ACC112 (cell line): ENCODE data around the gene CXXC5.
A peak's percentile ranks its signal among the peaks of the same experiment; 100 is the strongest.

Source experiments
- H2AFZ ChIP-seq: fragments of 200-600 bp; sonication (generic); one replicate; pipeline ENCODE4 v1.6.0; 2017; ENCODE audit warnings: antibody characterized with exemption, low read length; ENCODE audit not compliant: unreplicated experiment
- H3K27ac ChIP-seq: fragments of 200-600 bp; sonication (generic); 2 replicates; pipeline ENCODE4 v1.5.1; 2014; ENCODE audit warnings: low read depth, mild to moderate bottlenecking, antibody characterized with exemption, low read length, moderate library complexity
- H3K27me3 ChIP-seq: fragments of 200-600 bp; sonication (generic); 2 replicates; pipeline ENCODE4 v1.6.1; 2014; ENCODE audit warnings: mild to moderate bottlenecking, antibody characterized with exemption, low read length, moderate library complexity, mixed read lengths; ENCODE audit not compliant: insufficient read depth
- H3K36me3 ChIP-seq: fragments of 200-600 bp; sonication (generic); 2 replicates; pipeline ENCODE4 v1.6.1; 2016; ENCODE audit warnings: mild to moderate bottlenecking, antibody characterized with exemption, low read length, moderate library complexity, mixed read lengths; ENCODE audit not compliant: insufficient read depth
- H3K4me1 ChIP-seq: fragments of 200-600 bp; sonication (generic); one replicate; pipeline ENCODE4 v1.6.1; 2016; ENCODE audit warnings: low read length, mixed read lengths; ENCODE audit not compliant: insufficient read depth, unreplicated experiment, control insufficient read depth
- H3K4me3 ChIP-seq: fragments of 200-600 bp; sonication (generic); 2 replicates; pipeline ENCODE4 v1.5.1; 2014; ENCODE audit warnings: mild to moderate bottlenecking, low read depth, low read length
- H3K79me2 ChIP-seq: fragments of 200-600 bp; sonication (generic); one replicate; pipeline ENCODE4 v1.6.0; 2016; ENCODE audit warnings: low read length; ENCODE audit not compliant: control insufficient read depth, unreplicated experiment, insufficient read depth

Gene CXXC5

GRCh38 chr5:139699351-139699750 lies 51.2 kb downstream of the CXXC5 start:
- Histone ChIP-seq H3K4me3 (no peak overlapping the region), H3K27me3 (no peaks in the 10 kb centered on the region), H3K79me2 (no peaks in the 10 kb centered on the region), H2AFZ (no peak overlapping the region), H3K4me1 (peaks cover 29% of the 10 kb centered on the region), H3K27ac (no peak overlapping the region), H3K36me3 (no peaks in the 10 kb centered on the region)

GRCh38 chr5:139700711-139701055 lies 52.5 kb downstream of the CXXC5 start:
- H3K27ac ChIP-seq = no peak overlapping the region

GRCh38 chr5:139701056-139701741 lies 53.0 kb downstream of the CXXC5 start:
- Histone ChIP-seq H3K79me2 (no peaks in the 10 kb centered on the region), H2AFZ (no peak overlapping the region), H3K4me1 (peaks cover 28% of the 10 kb centered on the region), H3K27me3 (no peaks in the 10 kb centered on the region), H3K4me3 (no peak overlapping the region), H3K36me3 (no peaks in the 10 kb centered on the region), H3K27ac (no peak overlapping the region)

More at GRCh38 chr5:139700711-139701055, 52.5 kb downstream of the CXXC5 start:
- Histone ChIP-seq H2AFZ (no peak overlapping the region), H3K79me2 (no peaks in the 10 kb centered on the region), H3K36me3 (no peaks in the 10 kb centered on the region), H3K27me3 (no peaks in the 10 kb centered on the region), H3K4me3 (no peak overlapping the region), H3K4me1 (peaks cover 29% of the 10 kb centered on the region)

- no peaks in the 10 kb centered on the region for H3K36me3 ChIP-seq
- H3K79me2 ChIP-seq = no peaks in the 10 kb centered on the region
- no peak overlapping the region for H3K4me3 ChIP-seq
- no peak overlapping the region for H2AFZ ChIP-seq
- no peak overlapping the region for H3K27ac ChIP-seq
- peaks cover 15% of the 10 kb centered on the region for H3K4me1 ChIP-seq
- H3K27me3 ChIP-seq = no peaks in the 10 kb centered on the region
Observed at GRCh38 chr5:139702548-139702947, 54.4 kb downstream of the CXXC5 start.

GRCh38 chr5:139704748-139705147 lies 56.6 kb downstream of the CXXC5 start:
- no peaks in the 10 kb centered on the region for H3K79me2 ChIP-seq
- no peak overlapping the region for H3K27ac ChIP-seq
- no peak overlapping the region for H2AFZ ChIP-seq
- H3K4me1 ChIP-seq = peaks cover 10% of the 10 kb centered on the region
- H3K4me3 ChIP-seq = no peak overlapping the region
- no peaks in the 10 kb centered on the region for H3K27me3 ChIP-seq
- H3K36me3 ChIP-seq = no peaks in the 10 kb centered on the region

- Histone ChIP-seq H3K27me3 (no peaks in the 10 kb centered on the region), H3K27ac (no peak overlapping the region), H2AFZ (no peak overlapping the region), H3K79me2 (no peaks in the 10 kb centered on the region), H3K36me3 (no peaks in the 10 kb centered on the region), H3K4me1 (peaks cover 10% of the 10 kb centered on the region), H3K4me3 (no peak overlapping the region)
Observed at GRCh38 chr5:139705191-139705590, 57.0 kb downstream of the CXXC5 start.

GRCh38 chr5:139705655-139706587 lies 57.8 kb downstream of the CXXC5 start:
- no peak overlapping the region for H3K4me3 ChIP-seq
- H3K27ac ChIP-seq = no peak overlapping the region
- no peaks in the 10 kb centered on the region for H3K79me2 ChIP-seq
- H3K36me3 ChIP-seq = no peaks in the 10 kb centered on the region
- no peaks in the 10 kb centered on the region for H3K27me3 ChIP-seq
- H2AFZ ChIP-seq = no peak overlapping the region
- peaks cover 15% of the 10 kb centered on the region for H3K4me1 ChIP-seq

GRCh38 chr5:139707445-139708003 lies 59.4 kb downstream of the CXXC5 start:
- no peak overlapping the region for H3K27ac ChIP-seq
- peaks cover 15% of the 10 kb centered on the region for H3K4me1 ChIP-seq

GRCh38 chr5:139708434-139708861 lies 60.3 kb downstream of the CXXC5 start:
- H3K36me3 ChIP-seq = no peaks in the 10 kb centered on the region
- H2AFZ ChIP-seq = no peak overlapping the region
- H3K79me2 ChIP-seq = no peaks in the 10 kb centered on the region
- no peak overlapping the region for H3K4me3 ChIP-seq
- 0 out of 2 replicates have a peak overlapping the region, but pooled peaks have one; percentile 38 for H3K27ac ChIP-seq
- peaks cover 15% of the 10 kb centered on the region for H3K4me1 ChIP-seq
- H3K27me3 ChIP-seq = no peaks in the 10 kb centered on the region

More at GRCh38 chr5:139707445-139708003, 59.4 kb downstream of the CXXC5 start:
- Histone ChIP-seq H3K27me3 (no peaks in the 10 kb centered on the region), H3K79me2 (no peaks in the 10 kb centered on the region), H2AFZ (no peak overlapping the region), H3K36me3 (no peaks in the 10 kb centered on the region), H3K4me3 (no peak overlapping the region)

- H3K79me2 ChIP-seq = no peaks in the 10 kb centered on the region
- H3K36me3 ChIP-seq = no peaks in the 10 kb centered on the region
- peak overlapping the region; percentile 38; the same call in 1 of the 2 replicates for H3K27ac ChIP-seq
- H2AFZ ChIP-seq = no peak overlapping the region
- H3K4me3 ChIP-seq = peak overlapping the region; percentile 59
- H3K27me3 ChIP-seq = no peaks in the 10 kb centered on the region
- peaks cover 15% of the 10 kb centered on the region for H3K4me1 ChIP-seq
Observed at GRCh38 chr5:139708877-139709581, 60.9 kb downstream of the CXXC5 start.
